Gastrocnemius medialis (tissue), 4 donors: ENCODE data around the gene ANKRD29. TPM values are rescaled to one million over a fixed set of nuclear protein-coding genes. Genes with fewer than 3 reads are reported as not detected.
A peak's percentile ranks its signal among the peaks of the same experiment; 100 is the strongest.

ENCODE experiments used
- ATAC-seq, 2 donors: fragments of 150-250 bp; one replicate each; pipeline ENCODE4 v1.9.1; 2016
- DNase-seq, 2 donors: peaks; one replicate each; pipeline ENCODE4 v3.0.0-alpha.2; 2019
- H3K27ac ChIP-seq, 4 donors: fragments of 200-600 bp; sonication (generic); 1 replicate in 1 of 4; 2 replicates in 3 of 4; pipeline ENCODE4 v1.5.1; 2016 to 2018; ENCODE audit warnings: mild to moderate bottlenecking in 2 of 4, moderate library complexity in 1 of 4
- H3K27me3 ChIP-seq, 3 donors: fragments of 200-600 bp; sonication (generic) in 2 of 3; 1 replicate in 1 of 3; 2 replicates in 2 of 3; pipeline versions ENCODE4 v1.5.1 to v1.6.0; 2016 to 2019; ENCODE audit warnings: mild to moderate bottlenecking in 1 of 3, moderate library complexity in 1 of 3
- H3K36me3 ChIP-seq, 2 donors: fragments of 200-600 bp; sonication (generic) in 1 of 2; one replicate each; pipeline ENCODE4 v1.5.1; 2017 to 2018
- H3K4me1 ChIP-seq, 2 donors: fragments of 200-600 bp; sonication (generic) in 1 of 2; one replicate each; pipeline ENCODE4 v1.5.1; 2016 to 2017; ENCODE audit warnings: mild to moderate bottlenecking in 2 of 2
- H3K4me3 ChIP-seq, 4 donors: fragments of 200-600 bp; sonication (generic) in 3 of 4; 1 replicate in 1 of 4; 2 replicates in 3 of 4; pipeline ENCODE4 v1.5.1; 2016 to 2019; ENCODE audit warnings: mild to moderate bottlenecking in 2 of 4
- H3K9me3 ChIP-seq, 3 donors: fragments of 200-600 bp; sonication (generic) in 2 of 3; 1 replicate in 1 of 3; 2 replicates in 2 of 3; pipeline ENCODE4 v1.5.1; 2016 to 2019
- CTCF ChIP-seq, 5 experiments: fragments of 450-650 bp in 3 of 5; fragments of 200-600 bp in 2 of 5; sonication (generic) in 2 of 5; IDR thresholded peaks in 4 of 5; conservative IDR thresholded peaks in 1 of 5; 1 replicate in 4 of 5; 2 replicates in 1 of 5; pipeline ENCODE4 v1.5.1; 2016 to 2019; ENCODE audit warnings: antibody characterized with exemption in 5 of 5, mild to moderate bottlenecking in 3 of 5, moderate library complexity in 3 of 5
- POLR2A ChIP-seq, 2 donors: fragments of 450-650 bp; IDR thresholded peaks; one replicate each; pipeline ENCODE4 v1.6.1; 2017; ENCODE audit warnings: antibody characterized with exemption in 2 of 2, mild to moderate bottlenecking in 2 of 2, moderate library complexity in 2 of 2
- in situ Hi-C, 4 donors: fragments of 200-750 bp; cut with MboI; loops; one replicate each; pipeline versions ENCODE4 v1.15.0 to v1.8.0; 2017; ENCODE audit warnings: low sequenced_read_pairs in 4 of 4
- intact Hi-C: fragments of 100-400 bp; cut with DNase I; formaldehyde crosslinking; loops from one replicate; pipeline ENCODE4 v1.15.1; 2023; ENCODE audit warnings: low total_unique reads
- total RNA-seq, 4 donors: library from RNA; depleted of rRNA; stranded (reverse); fragments of >200 nt; gene quantifications; one replicate each; pipeline versions ENCODE4 v1.1.0 to v1.2.3, GENCODE V29; 2016

The ANKRD29 gene
- total RNA-seq, 4 donors from 2014 or later: 0.93 to 2.8 (median 1.6) TPM

- Histone ChIP-seq H3K27ac (peak overlapping the region; percentile 15 to 66 (median 32)), H3K9me3 (no peaks in the 10 kb centered on the region), H3K36me3 (no peaks in the 10 kb centered on the region), H3K27me3 (peaks cover 0 to 2% (median 0%) of the 10 kb centered on the region in 3 donors), H3K4me1 (peaks cover 7 to 23% of the 10 kb centered on the region in 2 donors), H3K4me3 (no peak overlapping the region)
- intact Hi-C loops (loop anchor here (1.0 to 10.0 kb wide), 3 partner anchors 25 to 488 kb away; no protein-coding TSS in a partner anchor), in situ Hi-C loops (loop anchor here in 3 of 4 donors (10.0 to 25.0 kb wide), 7 partner anchors 78 to 498 kb away; no protein-coding TSS in a partner anchor)
- ATAC-seq (peak in 1 of 2 donors; percentile 89), DNase-seq (no peak)
- TF ChIP-seq POLR2A (IDR thresholded peaks at IDR 0.05) (no peak), CTCF (IDR thresholded peaks at IDR 0.05 in 4 of 5, conservative IDR thresholded peaks at IDR 0.05 in 1 of 5) (no peak)
Measured at GRCh38 chr18:23626451-23627279, 36.0 kb downstream of the ANKRD29 start.

- ATAC-seq: no peak
- TF ChIP-seq POLR2A (IDR thresholded peaks at IDR 0.05) (no peak), CTCF (IDR thresholded peaks at IDR 0.05 in 4 of 5, conservative IDR thresholded peaks at IDR 0.05 in 1 of 5) (no peak)
- Histone ChIP-seq H3K4me3 (no peak overlapping the region), H3K36me3 (no peaks in the 10 kb centered on the region), H3K27ac (no peak overlapping the region), H3K4me1 (peaks cover 7 to 23% of the 10 kb centered on the region in 2 donors), H3K9me3 (no peaks in the 10 kb centered on the region), H3K27me3 (peaks cover 0 to 8% (median 2%) of the 10 kb centered on the region in 3 donors)
- intact Hi-C loops: loop anchor here (10.0 kb wide), 1 partner anchor 492 kb away; no protein-coding TSS in a partner anchor
- DNase-seq: no peak
- in situ Hi-C loops: loop anchor here in 2 of 4 donors (5.0 to 10.0 kb wide), 5 partner anchors 82 to 502 kb away; no protein-coding TSS in a partner anchor
Measured at GRCh38 chr18:23623040-23623439, 39.7 kb downstream of the ANKRD29 start.

GRCh38 chr18:23619388-23619881, 43.3 kb downstream of the ANKRD29 start:
- Histone ChIP-seq H3K9me3 (no peaks in the 10 kb centered on the region), H3K4me3 (peak overlapping the region; percentile 43 to 64 (median 46)), H3K27ac (no peak overlapping the region), H3K4me1 (no peaks in the 10 kb centered on the region), H3K36me3 (no peaks in the 10 kb centered on the region), H3K27me3 (peaks cover 0 to 8% (median 2%) of the 10 kb centered on the region in 3 donors)
- ATAC-seq (no peak), DNase-seq (no peak)
- TF ChIP-seq POLR2A (IDR thresholded peaks at IDR 0.05) (no peak), CTCF (IDR thresholded peaks at IDR 0.05 in 4 of 5, conservative IDR thresholded peaks at IDR 0.05 in 1 of 5) (no peak)
- intact Hi-C loops: no loop called here
- in situ Hi-C loops: no loop called here

GRCh38 chr18:23618862-23619387, 43.8 kb downstream of the ANKRD29 start:
- in situ Hi-C loops (no loop called here), intact Hi-C loops (no loop called here)
- Histone ChIP-seq H3K4me3 (peak overlapping the region; percentile 43 to 64 (median 46)), H3K9me3 (no peaks in the 10 kb centered on the region), H3K36me3 (no peaks in the 10 kb centered on the region), H3K27me3 (peaks cover 0 to 8% (median 2%) of the 10 kb centered on the region in 3 donors), H3K4me1 (no peaks in the 10 kb centered on the region), H3K27ac (no peak overlapping the region)
- no peak for DNase-seq
- TF ChIP-seq POLR2A (IDR thresholded peaks at IDR 0.05) (no peak), CTCF (IDR thresholded peaks at IDR 0.05 in 4 of 5, conservative IDR thresholded peaks at IDR 0.05 in 1 of 5) (no peak)
- ATAC-seq: peak in 1 of 2 donors; percentile 44
